Mucosa of gallbladder (tissue), 1 donor: ENCODE data around the gene IL12A. TPM values are rescaled to one million over a fixed set of nuclear protein-coding genes. Genes with fewer than 3 reads are reported as not detected.

Experiments
- DNase-seq: peaks from one replicate; pipeline ENCODE4 v3.0.0-alpha.2; 2020; ENCODE audit warnings: low spot score
- total RNA-seq: library from RNA; stranded (reverse); gene quantifications from one replicate; pipeline ENCODE4 v1.2.1, GENCODE V29; 2021
- donor health status: DM: no; HTN: no; CAD: no.

Gene IL12A
- 0.14 TPM for total RNA-seq

- DNase-seq = peak; percentile 53
Measured at GRCh38 chr3:159988617-159989271, at the start of gene IL12A. TSS of gene IL12A (plus strand) at chr3:159988835.

- no peak for DNase-seq
Measured at GRCh38 chr3:159941038-159942000, 47.3 kb upstream of the IL12A start.

GRCh38 chr3:159944781-159945180 is 43.9 kb upstream of the IL12A start:
- no peak for DNase-seq

DNA sequence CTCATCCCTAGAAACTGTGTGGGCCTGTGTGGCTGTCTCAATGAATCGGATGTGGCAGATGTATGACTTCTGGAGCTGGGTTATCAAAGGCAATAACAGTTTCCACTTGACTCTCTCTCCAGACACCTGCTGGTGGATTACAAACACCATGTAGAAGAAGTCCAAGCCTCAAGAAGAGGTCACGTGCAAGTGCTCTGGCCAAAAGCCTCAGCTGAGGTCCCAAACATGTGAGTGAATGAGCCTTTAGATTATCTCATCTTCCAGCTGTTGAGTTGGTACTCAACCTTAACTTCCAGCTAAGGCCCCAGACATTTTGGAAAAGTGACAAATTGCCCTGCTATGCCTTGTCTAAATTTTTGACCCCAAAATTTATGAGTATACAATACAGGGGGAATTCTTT is 42.7 kb upstream of the IL12A start:
- DNase-seq = no peak

GRCh38 chr3:159947220-159947619 is 41.4 kb upstream of the IL12A start:
- no peak for DNase-seq

GRCh38 chr3:159948429-159949144 is 40.0 kb upstream of the IL12A start:
- no peak for DNase-seq

DNA sequence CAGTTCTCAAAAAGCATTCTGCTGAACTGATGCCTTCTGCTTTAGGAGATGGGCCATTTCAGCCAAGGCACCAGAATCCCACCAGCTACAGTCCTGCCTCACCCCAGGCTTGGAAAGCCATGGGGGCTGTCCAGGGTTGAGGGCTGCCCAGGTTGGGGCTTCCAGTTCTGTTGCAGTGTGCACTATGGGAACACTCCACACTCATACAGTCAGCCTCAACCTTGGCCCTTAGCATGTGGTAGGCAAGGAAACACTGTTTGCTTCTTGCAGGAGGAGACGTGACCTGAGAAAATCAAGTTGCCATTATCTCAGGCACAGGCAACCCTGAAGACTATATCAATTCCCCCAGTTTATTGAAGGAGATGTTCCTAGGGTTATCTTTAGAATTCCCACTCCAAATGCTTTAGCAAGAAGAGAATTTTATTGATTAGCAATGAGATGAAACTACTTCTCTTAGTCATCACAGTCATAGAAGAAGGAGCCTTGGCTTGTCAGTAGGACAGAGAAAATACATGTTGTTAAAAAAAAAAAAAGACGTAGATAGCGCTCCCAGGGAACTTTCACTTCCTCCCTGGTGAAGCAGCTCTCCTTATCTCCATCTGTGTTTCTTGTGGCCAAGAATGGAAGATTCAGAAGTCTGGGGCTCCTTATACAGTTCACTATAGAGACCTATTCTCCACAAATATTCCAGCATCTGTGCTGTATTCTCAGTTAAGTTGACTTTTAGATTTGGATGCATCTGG is 38.3 kb upstream of the IL12A start:
- DNase-seq = no peak

- no peak for DNase-seq
Measured at GRCh38 chr3:159951540-159951939, 37.1 kb upstream of the IL12A start.

DNA sequence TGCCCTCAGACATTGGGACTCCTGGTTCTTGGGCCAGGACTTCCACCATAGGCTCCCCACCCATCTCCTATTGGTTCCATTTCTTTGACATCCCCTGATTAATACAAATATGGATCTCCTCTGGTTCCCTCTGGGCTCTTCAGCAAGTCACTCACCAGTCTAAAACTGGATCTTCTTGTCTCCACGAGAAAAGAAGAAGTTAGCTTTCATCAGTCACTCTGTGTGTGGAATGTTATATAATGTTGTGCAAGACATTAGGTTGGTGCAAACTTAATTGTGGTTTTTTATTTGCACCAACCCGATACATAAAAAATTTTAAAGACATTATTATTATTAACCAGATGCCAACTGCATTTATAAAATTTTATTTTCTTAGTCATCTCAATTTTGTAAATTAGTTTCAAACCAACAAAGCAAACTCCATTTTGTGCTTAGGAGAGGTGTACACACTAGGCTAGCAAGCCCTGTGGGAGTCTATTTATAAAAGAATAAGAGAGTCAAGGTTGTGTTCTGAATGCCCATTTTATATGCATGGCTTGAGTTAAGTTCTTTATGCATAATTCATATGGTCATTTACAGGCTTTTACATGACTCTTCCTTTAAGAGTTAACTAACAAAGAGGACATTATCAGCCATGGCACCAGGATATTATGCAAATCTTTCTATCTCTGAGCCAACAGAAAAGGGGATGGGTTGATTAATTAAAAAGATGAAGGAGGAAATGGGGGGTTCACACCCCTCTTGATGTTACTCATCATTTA is 35.1 kb upstream of the IL12A start:
- DNase-seq = no peak

GRCh38 chr3:159960188-159961148 is 28.2 kb upstream of the IL12A start:
- DNase-seq = no peak

- DNase-seq = no peak
Measured at GRCh38 chr3:159964166-159964973, 24.3 kb upstream of the IL12A start.

- no peak for DNase-seq
Measured at GRCh38 chr3:159971311-159971710, 17.3 kb upstream of the IL12A start.

DNA sequence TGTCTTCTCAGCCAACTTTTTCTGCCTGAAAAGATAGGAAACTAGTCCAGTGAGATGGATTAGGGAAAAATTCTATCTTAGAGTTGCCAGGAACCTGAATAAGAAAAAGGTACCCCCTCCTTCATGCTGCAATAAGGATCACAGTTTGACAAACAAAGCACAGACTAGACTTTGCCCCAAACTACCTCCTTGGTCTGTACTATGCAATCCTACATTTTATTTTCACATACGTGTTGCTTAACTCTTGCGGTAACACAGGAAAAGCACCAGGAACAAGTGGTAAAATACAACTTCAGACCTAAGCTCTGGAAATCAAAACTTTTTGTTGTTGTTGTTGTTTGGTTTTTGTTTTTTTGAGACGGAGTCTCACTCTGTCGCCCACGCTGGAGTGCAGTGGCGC is 11.3 kb upstream of the IL12A start:
- DNase-seq = no peak

GRCh38 chr3:159978353-159978752 is 10.3 kb upstream of the IL12A start:
- no peak for DNase-seq

DNA sequence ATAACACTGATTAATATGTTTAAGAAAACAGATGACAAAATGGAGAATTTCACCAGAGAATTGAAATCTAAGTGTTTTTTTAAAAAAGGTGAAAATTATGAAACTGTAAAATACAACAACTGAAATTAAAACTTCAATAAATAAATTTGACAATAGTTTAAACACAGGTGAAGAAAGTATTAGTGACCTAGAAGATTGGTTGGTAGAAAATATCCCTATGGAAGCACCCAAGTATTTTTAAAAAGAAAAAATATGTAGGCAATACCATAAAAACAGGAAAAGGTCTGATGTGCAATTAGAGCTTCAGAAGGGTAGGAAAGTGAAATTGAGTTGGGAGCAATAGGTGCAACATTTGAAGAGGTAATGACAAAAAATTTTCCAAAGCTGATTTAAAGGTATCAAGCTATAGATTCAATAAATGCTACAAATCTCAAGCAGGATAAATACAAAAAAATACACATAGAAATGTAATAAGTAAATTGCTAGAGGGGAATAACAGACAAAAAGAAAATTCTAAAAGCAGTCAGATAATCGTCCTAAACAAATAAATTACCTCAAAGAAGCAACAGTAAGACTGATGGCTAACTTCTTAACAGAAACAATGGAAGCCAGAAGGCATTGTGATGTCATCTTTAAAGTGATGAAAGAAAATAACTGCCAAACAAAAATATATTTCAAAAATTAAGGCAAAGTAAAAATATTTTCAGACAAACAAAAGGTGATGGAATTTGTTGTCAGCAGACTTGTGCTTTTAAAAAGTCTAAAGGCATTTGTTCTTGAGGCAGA is 9.5 kb upstream of the IL12A start:
- DNase-seq = no peak

- no peak for DNase-seq
Measured at GRCh38 chr3:159982442-159982974, 6.1 kb upstream of the IL12A start.

DNA sequence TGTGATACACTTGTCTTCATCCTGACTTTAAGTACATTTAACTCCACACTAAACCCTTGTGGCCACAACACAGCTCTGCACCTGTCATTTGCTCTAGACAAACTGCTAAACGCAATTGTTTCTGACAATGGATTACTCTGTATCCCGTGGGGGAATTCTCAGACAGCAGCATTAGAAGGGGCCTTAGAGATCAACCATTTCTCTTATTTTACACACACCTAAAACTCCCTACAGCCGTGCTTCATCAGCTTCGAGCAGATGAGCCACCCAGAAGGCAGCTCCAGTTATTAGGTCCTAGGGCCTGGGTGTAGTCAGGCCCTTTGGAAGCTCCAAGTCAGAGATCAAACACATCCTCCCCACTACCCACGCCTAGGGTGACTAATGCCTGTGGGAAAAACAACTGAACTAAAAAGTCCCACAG is 1.3 kb upstream of the IL12A start:
- no peak for DNase-seq
